Effector CD8-positive, alpha-beta T cell (primary cell): ENCODE results near the gene ATL3.
"Not testable (repeated sequence)": the region's sequence is repeated elsewhere in the genome, so short reads cannot be mapped to it uniquely, and the experiment has no call there.

Experiments
- DNase-seq: peaks from one replicate; lab custom pipeline; 2025; lab: John Stamatoyannopoulos, UW
- total RNA-seq, 4 experiments: gene quantifications; one replicate each; lab custom pipeline; 2026; lab: John Stamatoyannopoulos, UW

The ATL3 gene, protein sequence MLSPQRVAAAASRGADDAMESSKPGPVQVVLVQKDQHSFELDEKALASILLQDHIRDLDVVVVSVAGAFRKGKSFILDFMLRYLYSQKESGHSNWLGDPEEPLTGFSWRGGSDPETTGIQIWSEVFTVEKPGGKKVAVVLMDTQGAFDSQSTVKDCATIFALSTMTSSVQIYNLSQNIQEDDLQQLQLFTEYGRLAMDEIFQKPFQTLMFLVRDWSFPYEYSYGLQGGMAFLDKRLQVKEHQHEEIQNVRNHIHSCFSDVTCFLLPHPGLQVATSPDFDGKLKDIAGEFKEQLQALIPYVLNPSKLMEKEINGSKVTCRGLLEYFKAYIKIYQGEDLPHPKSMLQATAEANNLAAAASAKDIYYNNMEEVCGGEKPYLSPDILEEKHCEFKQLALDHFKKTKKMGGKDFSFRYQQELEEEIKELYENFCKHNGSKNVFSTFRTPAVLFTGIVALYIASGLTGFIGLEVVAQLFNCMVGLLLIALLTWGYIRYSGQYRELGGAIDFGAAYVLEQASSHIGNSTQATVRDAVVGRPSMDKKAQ
- 107 to 160 (median 139) reads per million in 4 experiments for total RNA-seq

DNA sequence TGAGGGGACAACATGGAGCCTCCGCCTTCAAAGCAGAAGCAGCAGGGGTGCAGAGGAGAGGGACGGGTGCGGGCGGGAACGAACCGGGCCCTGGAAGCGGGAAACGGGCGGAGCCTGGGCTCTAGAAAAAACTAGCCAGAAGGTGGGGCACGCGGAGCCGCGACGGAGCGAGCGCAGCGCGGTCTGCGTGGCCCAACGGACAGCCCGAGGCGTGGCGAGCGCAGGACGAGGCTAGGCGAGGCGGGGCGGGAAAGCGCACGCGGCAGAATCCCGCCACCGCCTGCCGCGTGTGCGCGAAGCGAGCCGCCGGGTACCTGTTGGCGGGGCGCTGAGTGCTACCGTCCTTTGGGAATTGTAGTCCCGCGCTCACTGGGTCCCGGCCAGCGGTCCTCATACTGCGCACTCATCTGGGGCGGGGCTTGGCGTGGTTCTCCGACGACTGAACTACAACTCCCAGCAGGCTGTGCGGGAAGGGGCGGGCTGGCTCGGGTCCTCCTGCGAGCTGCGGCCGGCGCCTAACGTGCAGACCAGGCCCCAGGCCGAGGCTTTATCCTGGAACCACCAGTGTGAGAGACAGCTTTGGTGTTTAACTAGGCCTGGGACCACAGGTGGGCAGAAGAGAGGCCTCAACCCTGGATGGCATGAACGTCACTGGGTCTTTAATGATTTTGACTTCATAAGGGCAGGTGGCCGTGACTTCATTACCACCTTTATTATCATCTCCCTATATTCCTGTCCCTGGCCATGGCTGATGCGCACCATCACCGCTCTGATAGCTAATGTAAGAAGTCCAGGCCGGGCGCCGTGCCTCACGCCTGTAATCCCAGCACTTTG lies at the start of gene ATL3:
ATL3 (minus strand) TSS at position 55 of the 834 bp plus-strand sequence; CDS start at position 14, 41 bp downstream.
- peak; percentile 89 for DNase-seq

DNA sequence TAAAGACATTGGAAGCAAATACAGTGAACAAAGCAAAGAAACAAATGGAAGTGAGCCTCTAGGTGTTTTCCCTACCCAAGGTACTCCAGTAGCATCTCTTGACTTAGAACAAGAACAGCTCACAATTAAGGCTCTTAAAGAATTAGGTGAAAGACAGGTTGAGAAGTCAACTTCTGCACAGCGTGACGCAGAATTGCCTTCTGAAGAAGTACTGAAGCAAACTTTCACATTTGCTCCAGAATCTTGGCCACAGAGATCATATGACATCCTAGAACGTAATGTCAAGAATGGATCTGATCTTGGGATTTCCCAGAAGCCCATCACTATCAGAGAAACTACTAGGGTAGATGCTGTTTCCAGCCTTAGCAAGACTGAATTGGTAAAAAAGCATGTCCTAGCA lies 49.4 kb upstream of the ATL3 start:
- no peak for DNase-seq

DNA sequence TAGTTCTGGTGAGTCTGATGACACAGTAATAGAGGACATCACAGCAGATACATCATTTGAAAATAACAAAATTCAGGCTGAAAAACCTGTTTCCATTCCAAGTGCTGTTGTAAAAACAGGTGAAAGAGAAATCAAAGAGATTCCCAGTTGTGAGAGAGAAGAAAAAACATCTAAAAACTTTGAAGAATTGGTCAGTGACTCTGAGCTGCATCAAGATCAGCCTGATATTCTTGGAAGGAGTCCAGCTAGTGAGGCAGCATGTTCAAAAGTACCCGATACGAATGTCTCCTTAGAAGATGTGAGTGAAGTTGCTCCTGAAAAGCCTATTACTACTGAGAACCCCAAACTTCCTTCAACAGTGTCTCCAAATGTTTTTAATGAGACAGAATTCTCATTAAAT lies 48.8 kb upstream of the ATL3 start:
- DNase-seq, result no peak

DNA sequence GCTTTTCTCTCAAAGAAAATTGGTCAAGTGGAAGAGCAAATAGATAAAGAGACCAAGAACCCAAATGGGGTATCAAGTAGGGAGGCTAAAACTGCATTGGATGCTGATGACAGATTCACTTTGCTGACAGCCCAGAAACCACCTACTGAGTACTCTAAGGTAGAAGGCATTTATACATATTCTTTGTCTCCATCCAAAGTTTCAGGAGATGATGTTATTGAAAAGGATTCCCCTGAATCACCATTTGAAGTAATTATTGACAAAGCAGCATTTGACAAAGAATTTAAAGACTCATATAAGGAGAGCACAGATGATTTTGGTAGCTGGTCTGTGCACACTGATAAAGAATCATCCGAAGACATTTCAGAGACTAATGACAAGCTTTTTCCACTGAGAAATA lies 47.8 kb upstream of the ATL3 start:
- no peak for DNase-seq

DNA sequence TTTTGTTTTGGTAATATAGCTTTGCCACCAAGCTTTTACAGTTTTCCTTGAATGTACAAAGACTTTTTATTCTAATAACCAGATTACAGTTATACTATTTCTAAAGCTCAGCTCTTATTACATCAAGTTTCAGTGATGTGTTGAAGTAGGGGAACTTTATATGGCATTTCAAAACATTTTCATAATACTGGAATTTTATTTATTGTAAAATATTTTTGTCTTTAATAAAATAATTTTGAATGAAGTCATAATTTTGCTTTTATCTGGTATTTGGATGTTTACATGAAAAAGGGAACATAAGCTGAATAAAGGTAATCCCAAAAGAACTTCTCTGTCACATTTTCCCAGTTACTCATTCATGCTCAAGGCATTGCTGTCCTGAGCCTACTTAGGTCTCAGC lies 44.9 kb upstream of the ATL3 start:
- no peak for DNase-seq

DNA sequence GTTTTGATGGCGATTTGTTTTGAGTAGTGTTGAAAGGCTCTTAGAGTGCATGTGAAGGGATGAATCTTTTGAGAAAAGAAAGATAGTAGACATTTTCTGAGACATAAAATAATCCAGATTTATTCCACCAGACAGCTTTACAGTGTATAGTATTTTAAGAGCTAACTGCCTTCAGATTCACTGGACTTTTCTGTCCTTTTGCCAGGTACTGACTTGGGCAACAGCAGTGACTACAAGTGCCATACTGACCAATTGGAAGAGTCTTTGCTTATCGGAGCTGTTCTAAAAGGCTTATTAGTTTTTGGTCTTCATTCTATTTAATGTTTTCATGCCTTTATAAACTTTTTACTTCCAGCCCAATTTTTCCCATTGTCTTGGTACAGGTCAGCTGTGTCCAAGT lies 42.6 kb upstream of the ATL3 start:
- DNase-seq, result no peak

DNA sequence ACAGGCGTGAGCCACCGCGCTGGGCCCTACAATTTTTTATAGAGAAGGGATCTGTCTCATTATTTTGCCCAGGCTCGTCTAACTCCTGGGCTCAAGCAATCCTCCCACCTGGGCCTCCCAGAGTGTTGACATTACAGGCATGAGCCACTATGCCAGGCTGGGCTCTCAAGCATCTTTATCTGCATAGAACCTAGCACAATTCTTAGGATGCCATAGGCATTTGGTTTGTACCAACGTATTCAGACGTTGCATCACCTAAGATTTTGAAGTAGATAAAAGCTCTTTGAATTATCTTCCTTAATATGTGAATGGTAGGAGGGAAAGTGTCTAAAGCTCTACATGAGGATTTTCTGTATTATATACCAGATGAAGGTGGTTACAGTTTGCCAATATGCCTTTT lies 40.7 kb upstream of the ATL3 start:
- DNase-seq, result no peak

DNA sequence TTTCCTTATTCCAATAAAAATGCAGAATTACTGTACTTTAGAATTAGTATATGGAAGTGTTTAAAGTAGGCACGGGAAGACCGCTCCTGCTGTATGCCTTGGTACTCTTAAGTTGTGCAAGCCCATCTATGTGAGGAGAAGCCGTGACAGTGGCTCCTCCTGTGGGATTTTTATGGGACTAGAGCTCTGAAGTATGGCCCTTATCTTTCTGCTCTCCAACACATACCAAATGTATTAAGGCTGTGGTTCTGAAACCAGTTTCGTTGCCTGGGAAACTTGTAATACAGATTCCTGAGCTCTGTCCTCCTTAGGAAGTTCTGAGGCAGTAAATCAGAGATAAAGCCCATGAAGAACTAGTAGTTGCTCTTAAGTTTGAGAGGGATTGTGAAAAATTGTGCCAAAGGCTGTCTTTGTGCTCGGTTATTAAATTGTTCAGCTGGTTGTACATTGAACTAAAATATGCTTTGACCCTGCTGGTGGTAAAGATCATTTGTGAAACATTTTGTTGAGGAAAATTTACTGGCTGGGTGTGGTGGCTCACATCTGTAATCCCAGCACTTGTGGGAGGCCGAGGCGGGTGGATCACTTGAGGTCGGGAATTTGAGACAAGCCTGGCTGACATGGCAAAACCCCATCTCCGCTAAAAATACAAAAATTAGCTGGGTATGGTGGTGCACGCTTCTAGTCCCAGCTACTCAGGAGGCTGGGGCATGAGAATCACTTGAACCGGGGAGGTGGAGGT lies 39.5 kb upstream of the ATL3 start:
- DNase-seq, result no peak

DNA sequence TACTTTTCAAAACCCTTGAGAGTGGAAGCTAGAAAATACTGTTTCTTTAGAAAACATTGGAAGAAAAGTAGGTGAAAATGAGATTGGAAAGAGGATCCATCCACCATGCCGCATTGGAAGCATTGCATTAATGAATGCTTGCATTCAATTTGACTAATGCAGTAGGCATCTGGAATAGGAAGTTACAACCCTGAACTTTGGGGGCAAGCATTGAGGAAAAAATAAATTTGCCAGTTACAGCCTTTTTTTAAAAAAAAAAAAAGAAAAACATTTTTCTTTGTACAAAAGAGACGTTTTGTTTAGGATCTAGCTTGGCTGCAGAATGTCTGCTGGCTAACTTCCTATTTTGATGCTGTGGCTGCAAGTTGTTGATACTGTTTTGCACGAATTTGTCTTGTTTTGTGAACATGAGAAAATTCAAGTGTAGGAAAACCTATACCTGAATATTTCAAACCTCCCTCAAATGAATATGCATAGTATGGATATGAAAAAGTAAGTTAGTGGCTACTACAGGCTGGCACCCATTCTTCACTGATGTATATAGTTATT lies 38.2 kb upstream of the ATL3 start:
- DNase-seq, result no peak

DNA sequence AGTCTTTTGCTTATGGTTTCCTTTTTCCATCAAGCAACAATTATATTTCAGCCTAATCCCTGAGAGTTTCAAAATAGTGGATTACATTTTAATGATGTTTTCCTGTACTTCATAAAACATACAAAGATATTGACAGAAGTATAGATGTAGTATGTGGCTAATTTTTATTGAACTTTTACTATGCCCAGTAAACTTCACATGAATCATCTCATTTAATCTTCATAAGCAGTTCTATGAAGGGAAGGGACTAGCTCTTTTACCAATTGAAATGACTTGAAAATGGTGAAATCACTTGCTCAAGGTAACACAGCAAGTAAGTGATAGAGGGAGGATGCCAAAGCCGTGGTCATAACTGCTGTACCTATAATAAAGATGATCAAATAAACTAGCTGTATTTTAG lies 37.6 kb upstream of the ATL3 start:
- no peak for DNase-seq

DNA sequence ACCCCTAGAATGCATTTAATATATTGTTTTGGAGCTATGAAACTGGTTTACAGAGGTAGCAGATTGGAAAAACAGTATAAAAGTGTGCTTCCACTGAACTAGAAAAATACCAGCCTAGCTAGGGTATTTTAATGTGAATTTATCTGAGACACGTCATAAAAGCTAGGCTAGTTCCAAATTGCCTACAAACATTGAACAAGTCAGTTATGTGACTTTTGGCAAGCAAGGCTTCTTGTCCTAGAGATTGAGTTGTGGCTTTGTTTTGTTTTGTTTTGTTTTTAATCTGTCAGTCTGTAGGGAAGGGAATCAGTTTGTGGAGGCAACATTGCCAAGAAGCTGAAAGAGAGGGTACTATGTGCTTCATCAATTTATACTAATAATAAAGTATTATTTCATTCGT lies 34.4 kb upstream of the ATL3 start:
- DNase-seq, result no peak

DNA sequence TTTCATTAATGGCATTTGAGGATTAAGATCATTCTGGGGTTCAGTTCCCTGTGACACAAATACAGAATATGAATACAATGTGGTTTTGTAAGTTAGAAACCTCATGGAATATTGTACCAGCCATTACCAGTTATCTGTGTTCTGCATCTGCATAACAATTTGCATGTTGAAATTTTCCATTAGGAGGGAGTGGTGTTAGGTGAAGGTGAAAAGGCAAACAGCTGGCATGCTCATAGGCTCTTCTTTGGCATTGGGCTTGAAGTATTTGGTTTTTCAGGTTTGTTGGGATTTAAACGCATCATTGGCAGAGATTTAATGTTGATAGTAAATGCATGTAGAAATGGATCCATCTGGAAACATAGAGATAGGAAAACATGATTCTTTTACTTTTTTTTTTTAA lies 28.7 kb upstream of the ATL3 start:
- DNase-seq, result no peak

DNA sequence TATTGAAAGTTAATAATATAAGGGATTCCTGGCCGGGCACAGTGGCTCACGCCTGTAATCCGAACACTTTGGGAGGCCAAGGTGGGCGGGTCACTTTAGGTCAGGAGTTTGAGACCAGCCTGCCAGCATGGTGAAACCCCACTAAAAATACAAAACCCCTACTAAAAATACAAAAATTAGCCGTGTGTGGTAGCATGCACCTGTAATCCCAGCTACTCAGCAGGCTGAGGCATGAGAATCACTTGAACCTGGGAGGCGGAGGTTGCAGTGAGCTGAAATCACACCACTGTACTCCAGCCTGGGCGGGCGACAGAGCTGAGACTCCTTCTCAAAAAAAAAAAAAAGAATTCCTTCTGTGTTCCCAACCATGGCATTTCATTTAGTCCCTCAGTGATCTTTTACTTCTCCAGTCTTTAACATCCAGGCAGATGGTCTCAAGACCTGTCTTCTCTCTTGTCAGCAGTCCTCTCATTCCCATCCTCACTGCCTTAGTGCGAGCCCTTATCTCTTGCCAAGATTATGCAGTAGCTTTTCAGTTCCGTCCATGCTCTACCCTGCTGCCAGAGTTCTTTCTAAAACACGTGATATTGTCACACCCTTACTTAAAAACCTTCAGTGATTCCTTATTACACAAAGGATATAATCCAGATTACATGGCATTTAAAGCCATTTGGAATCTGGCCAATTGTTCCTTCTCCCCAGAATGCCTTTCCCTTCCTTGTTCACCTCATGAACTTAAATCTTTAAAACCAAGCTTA lies 28.0 kb upstream of the ATL3 start:
- DNase-seq, result no peak

DNA sequence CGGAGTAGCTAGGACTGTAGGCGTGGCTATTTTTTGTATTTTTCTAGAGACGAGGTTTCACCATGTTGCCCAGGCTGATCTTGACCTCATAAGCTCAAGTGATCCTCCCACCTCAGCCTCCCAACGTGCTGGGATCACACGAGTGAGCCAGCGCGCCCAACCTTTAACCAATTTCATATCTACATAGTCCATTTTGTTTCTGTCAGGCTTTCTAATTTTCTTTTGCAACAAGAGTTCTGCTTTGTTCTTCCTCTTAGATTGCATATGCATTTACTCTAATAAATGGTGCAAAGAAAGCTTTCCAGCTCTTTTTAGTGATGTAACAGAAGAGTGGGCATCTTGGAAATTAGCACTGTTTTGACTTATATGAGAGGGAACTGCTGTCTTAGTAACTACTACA lies 23.4 kb upstream of the ATL3 start:
- DNase-seq, result no peak

DNA sequence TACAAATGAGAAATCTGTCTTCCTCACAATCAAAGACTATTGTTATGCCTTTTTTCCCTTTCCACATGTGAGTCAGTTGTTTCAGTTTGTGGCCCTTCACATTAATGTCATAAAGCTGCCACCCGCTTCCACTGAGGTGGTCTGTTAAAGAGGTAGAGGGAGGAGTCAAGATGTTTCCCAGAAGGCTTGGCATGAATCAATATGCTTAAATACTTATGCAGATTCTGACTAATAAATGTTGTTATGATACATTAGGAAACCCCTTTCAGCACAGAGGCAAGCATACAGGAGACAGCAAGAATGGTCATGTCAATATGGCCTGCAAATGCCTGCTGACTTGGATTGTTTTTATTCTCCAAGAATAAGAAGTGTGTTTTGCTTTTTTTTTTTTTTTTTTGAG lies 16.7 kb upstream of the ATL3 start:
- no peak for DNase-seq

DNA sequence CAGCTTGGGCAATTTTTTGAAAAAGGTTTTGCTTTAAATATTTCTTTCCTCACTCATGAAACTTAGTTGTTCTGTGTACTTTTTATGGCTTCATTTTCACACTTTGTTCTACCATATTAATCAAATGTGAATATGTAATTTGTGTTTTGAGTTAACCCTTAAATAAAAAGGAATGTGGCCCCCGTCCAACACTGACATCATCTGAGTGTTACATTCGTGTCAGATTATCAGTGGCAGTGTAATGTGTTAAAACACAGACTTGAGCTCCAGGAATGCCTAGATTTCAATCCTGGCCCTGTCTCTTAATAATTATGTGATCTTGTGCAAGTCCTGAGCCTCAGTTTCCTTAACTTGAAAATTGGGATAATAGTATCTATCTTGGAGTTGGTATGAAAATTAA lies 15.8 kb upstream of the ATL3 start:
- DNase-seq, result no peak

DNA sequence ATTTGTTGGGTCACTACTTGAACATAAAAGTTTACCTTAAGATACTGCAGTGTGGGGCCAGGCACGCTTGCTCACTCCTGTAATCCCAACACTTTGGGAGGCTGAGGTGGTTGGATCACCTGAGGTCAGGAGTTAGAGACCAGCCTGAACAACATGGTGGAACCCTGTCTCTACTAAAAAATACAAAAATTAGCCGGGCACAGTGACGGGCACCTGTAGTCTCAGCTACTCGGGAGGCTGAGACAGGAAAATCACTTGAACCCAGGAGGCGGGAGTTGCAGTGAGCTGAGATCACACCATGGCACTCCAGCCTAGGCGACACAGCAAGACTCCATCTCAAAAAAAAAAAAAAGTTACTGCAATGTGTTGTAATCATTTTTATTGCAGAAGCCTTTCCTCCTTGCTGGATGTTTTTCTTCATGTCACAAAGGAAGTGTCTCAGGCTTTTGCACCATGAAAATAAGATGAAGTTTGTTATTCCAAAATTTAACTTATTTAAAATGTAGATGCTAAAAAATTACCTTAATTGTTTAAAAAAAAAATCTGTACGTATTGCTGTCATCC lies 14.1 kb upstream of the ATL3 start:
- not testable (repeated sequence) for DNase-seq

DNA sequence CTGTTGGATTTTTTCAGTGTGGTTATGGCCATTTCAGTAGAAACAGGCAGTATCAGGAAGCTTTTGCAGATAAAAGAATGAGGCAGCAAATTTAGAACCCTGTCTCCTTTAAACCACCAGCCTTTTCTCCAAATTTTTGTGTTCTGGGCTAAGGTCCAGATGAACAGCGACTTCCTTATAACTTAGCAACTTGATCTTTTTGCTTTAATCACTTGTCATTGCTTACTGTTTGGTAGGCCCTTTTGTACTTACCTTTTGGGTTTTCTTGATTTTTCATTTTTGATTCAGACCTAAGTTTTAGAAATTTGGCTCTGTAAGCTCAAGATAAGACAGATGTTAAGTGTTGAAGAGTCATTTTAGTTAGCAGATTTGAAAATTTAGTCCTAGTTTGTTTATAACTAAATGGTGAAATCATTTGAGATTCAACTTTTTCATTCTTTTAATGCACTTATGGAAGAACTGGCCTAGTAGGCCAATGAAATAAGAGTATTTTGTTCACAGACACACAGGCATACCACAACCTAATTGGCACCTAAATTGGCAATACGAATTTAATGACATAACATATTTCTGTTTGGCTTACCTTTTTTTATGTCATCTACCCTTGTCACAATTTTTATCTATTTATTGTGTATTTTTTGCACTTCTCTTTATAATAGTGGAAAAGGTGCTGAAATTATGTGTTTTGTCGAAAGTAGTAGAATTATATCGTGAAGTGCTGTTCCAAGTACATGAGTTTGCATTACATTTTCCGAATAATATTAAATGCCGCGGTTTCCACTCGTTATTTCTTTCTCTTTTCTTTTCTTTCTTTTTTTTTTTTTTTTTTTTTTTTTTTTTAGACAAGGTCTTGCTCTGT lies 12.2 kb upstream of the ATL3 start:
- no peak for DNase-seq

DNA sequence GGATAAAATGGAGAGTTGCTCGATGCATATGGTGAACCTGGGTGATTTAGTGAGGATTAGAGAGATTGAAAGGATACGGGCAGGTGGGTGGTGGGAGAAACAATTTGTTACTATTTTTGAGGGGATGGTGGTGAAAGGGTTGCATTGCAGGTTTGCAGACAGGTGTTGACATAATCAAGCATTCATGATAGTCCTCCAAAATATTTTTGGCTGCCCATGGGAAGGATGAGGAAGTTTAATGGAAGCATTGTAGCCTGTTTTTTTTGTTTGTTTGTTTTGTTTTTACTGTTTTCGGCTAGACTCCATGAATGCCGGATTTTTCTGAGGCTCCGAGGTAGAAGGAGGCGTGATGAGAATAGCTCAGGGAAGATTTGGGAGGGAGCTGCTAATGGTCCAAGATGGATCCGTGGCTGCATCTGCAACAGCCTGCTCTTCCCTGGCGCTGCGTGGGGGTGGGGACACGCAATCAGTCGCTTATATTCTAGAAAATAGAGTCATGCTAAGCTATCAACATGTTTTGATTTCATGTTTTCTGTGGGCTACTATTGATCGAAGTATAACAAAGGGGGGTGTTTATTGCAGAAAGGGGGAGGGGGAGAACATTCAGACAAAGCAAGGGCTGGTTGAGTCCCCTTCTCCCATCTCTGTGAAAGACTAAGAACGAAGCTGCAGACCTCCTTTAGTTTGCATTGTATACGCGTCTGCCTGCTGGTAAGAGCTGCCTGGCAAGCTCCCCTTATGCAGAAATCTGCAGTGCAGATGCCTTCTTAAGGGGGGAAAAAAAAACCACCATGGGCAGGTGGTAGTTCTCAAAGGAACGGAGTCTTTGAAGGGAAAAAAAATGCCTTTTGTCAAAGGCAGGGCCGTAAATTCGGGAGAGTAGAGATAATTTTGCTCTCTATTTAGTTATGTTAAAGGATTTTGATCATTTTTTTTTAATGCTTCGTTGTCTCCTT lies 11.2 kb upstream of the ATL3 start:
- no peak for DNase-seq
